H1 (cell line): ENCODE data around the gene SNX3. TPM values are rescaled to one million over a fixed set of nuclear protein-coding genes. Genes with fewer than 3 reads are reported as not detected.

Experiments
- CTCF ChIA-PET: fragments of 300-600 bp; sonication (Branson Sonifier 250); formaldehyde crosslinking; loops from one replicate; lab custom pipeline; 2021; ENCODE audit not compliant: partially characterized antibody; lab: Charles Lee
- POLR2A ChIA-PET: fragments of 300-600 bp; sonication (Branson Sonifier 250); formaldehyde crosslinking; loops from one replicate; lab custom pipeline; 2021; ENCODE audit warnings: inconsistent platforms; ENCODE audit not compliant: partially characterized antibody; lab: Charles Lee
- DNase-seq, 2 experiments: peaks; one replicate each; pipeline versions ENCODE4 v3.0.0 to v3.0.0-alpha.2; 2010 to 2022; ENCODE audit warnings: low spot score in 2 of 2, low read depth in 1 of 2, mixed read lengths in 1 of 2
- FAIRE-seq: peaks from 2 replicates; lab custom pipeline; 2011; peaks lifted over from hg19 to GRCh38; lab: Jason Lieb, UNC
- H2AFZ ChIP-seq: 2 replicates; pipeline ENCODE4 v1.8.1; 2012; ENCODE audit warnings: low read length, inconsistent platforms
- H2AK5ac ChIP-seq: 2 replicates; pipeline ENCODE4 v1.6.1; 2013; ENCODE audit warnings: low read depth, low read length
- H2BK120ac ChIP-seq: replicated peaks from 2 replicates; pipeline ENCODE3; 2013; ENCODE audit warnings: low read depth, low read length, inconsistent platforms
- H2BK12ac ChIP-seq: 2 replicates; pipeline ENCODE4 v1.6.1; 2013; ENCODE audit warnings: low read depth, low read length
- H2BK15ac ChIP-seq: 2 replicates; pipeline ENCODE4 v1.6.1; 2013; ENCODE audit warnings: low read length
- H2BK20ac ChIP-seq: 2 replicates; pipeline ENCODE4 v1.6.1; 2013; ENCODE audit warnings: low read length
- H2BK5ac ChIP-seq: 2 replicates; pipeline ENCODE4 v1.6.1; 2013; ENCODE audit warnings: low read depth, low read length
- H3K14ac ChIP-seq: 2 replicates; pipeline ENCODE4 v1.6.1; 2013; ENCODE audit warnings: inconsistent platforms; ENCODE audit not compliant: insufficient read length
- H3K18ac ChIP-seq: 2 replicates; pipeline ENCODE4 v1.6.1; 2013; ENCODE audit warnings: low read length; ENCODE audit errors: extremely low read depth
- H3K23ac ChIP-seq: 2 replicates; pipeline ENCODE4 v1.6.1; 2013; ENCODE audit warnings: inconsistent platforms; ENCODE audit not compliant: insufficient read length
- H3K23me2 ChIP-seq: 2 replicates; pipeline ENCODE4 v1.6.1; 2013; ENCODE audit warnings: low read depth, low read length
- H3K27ac ChIP-seq: 2 replicates; pipeline ENCODE4 v1.6.1; 2011; ENCODE audit warnings: low read depth, low read length, inconsistent platforms
- H3K27me3 ChIP-seq, 4 experiments: replicated peaks in 1 of 4; 1 replicate in 1 of 4; 2 replicates in 3 of 4; pipeline versions ENCODE4 v1.6.1 to v1.8.1; 2011 to 2013; ENCODE audit warnings: low read length in 3 of 4, mild to moderate bottlenecking in 3 of 4, inconsistent platforms in 2 of 4, mixed read lengths in 2 of 4, moderate library complexity in 1 of 4; ENCODE audit not compliant: control insufficient read depth in 3 of 4, insufficient read depth in 3 of 4; ENCODE audit errors: extremely low read depth in 1 of 4
- H3K36me3 ChIP-seq, 4 experiments: 2 replicates each; pipeline versions ENCODE4 v1.6.1 to v1.8.1; 2011 to 2013; ENCODE audit warnings: mild to moderate bottlenecking in 4 of 4, low read length in 3 of 4, moderate library complexity in 2 of 4, control low read depth in 1 of 4, inconsistent platforms in 1 of 4; ENCODE audit not compliant: insufficient read depth in 4 of 4, control insufficient read depth in 2 of 4
- H3K4ac ChIP-seq: replicated peaks from 2 replicates; pipeline ENCODE3; 2013; ENCODE audit warnings: low read length, low read depth, mixed read lengths, inconsistent platforms; ENCODE audit not compliant: insufficient read length
- H3K4me1 ChIP-seq, 4 experiments: replicated peaks in 1 of 4; 1 replicate in 1 of 4; 2 replicates in 3 of 4; pipeline versions ENCODE4 v1.6.1 to v1.8.1; 2011 to 2013; ENCODE audit warnings: low read length in 3 of 4, inconsistent platforms in 2 of 4, mixed read lengths in 1 of 4; ENCODE audit not compliant: insufficient read depth in 4 of 4, control insufficient read depth in 3 of 4
- H3K4me2 ChIP-seq, 2 experiments: 2 replicates each; pipeline versions ENCODE4 v1.6.1 to v1.8.1; 2011 to 2013; ENCODE audit warnings: low read depth in 2 of 2, low read length in 2 of 2, control low read depth in 1 of 2, inconsistent platforms in 1 of 2, mild to moderate bottlenecking in 1 of 2; ENCODE audit not compliant: insufficient read depth in 1 of 2
- H3K4me3 ChIP-seq, 4 experiments: fragments of 200-600, 300-600 bp in 1 of 4; sonication (generic), shearing (Covaris generic), sonication (Bioruptor Twin) in 1 of 4; 2 replicates each; pipeline versions ENCODE4 v1.5.1 to v1.8.1; 2011 to 2016; ENCODE audit warnings: low read length in 4 of 4, low read depth in 3 of 4, control low read depth in 2 of 4, inconsistent platforms in 2 of 4, mild to moderate bottlenecking in 2 of 4, mixed read lengths in 1 of 4, moderate library complexity in 1 of 4; ENCODE audit not compliant: insufficient read depth in 2 of 4; ENCODE audit errors: extremely low read depth in 1 of 4
- H3K56ac ChIP-seq: replicated peaks from 2 replicates; pipeline ENCODE3; 2013; ENCODE audit warnings: low read depth, mild to moderate bottlenecking, mixed read lengths, low read length, inconsistent platforms; ENCODE audit not compliant: insufficient read length
- H3K79me1 ChIP-seq: 2 replicates; pipeline ENCODE4 v1.6.1; 2013; ENCODE audit warnings: low read depth, low read length, control low read depth
- H3K79me2 ChIP-seq, 2 experiments: 2 replicates each; pipeline versions ENCODE4 v1.6.1 to v1.8.1; 2012 to 2013; ENCODE audit warnings: low read length in 2 of 2, mild to moderate bottlenecking in 2 of 2, inconsistent platforms in 1 of 2; ENCODE audit not compliant: insufficient read depth in 2 of 2, control insufficient read depth in 1 of 2
- H3K9ac ChIP-seq, 4 experiments: replicated peaks in 1 of 4; 1 replicate in 1 of 4; 2 replicates in 3 of 4; pipeline versions ENCODE4 v1.6.1 to v1.8.1; 2011 to 2013; ENCODE audit warnings: low read depth in 3 of 4, low read length in 3 of 4, control low read depth in 2 of 4, mild to moderate bottlenecking in 2 of 4, moderate library complexity in 2 of 4, inconsistent platforms in 1 of 4; ENCODE audit errors: extremely low read depth in 1 of 4
- H3K9me3 ChIP-seq, 2 experiments: 2 replicates each; pipeline versions ENCODE4 v1.6.1 to v1.8.1; 2012 to 2013; ENCODE audit warnings: mild to moderate bottlenecking in 2 of 2, moderate library complexity in 2 of 2, control low read depth in 1 of 2, inconsistent platforms in 1 of 2, low read depth in 1 of 2, low read length in 1 of 2, mixed read lengths in 1 of 2; ENCODE audit not compliant: insufficient read depth in 2 of 2
- H4K20me1 ChIP-seq, 2 experiments: replicated peaks in 1 of 2; 2 replicates each; pipeline versions ENCODE3 to v1.8.1; 2011 to 2013; ENCODE audit warnings: inconsistent platforms in 2 of 2, low read length in 2 of 2, mild to moderate bottlenecking in 1 of 2; ENCODE audit not compliant: insufficient read depth in 2 of 2, control insufficient read depth in 1 of 2
- H4K5ac ChIP-seq: 2 replicates; pipeline ENCODE4 v1.6.1; 2013; ENCODE audit warnings: low read length, low read depth, mixed read lengths, inconsistent platforms; ENCODE audit not compliant: insufficient read length
- H4K8ac ChIP-seq: 2 replicates; pipeline ENCODE4 v1.8.0; 2013; ENCODE audit warnings: mild to moderate bottlenecking, moderate library complexity, low read length, inconsistent platforms; ENCODE audit not compliant: insufficient read depth; ENCODE audit errors: extremely low read depth
- H4K91ac ChIP-seq: replicated peaks from 2 replicates; pipeline ENCODE3; 2013; ENCODE audit warnings: low read length, mixed read lengths, inconsistent platforms; ENCODE audit not compliant: insufficient read length
- TAF7 ChIP-seq: optimal IDR thresholded peaks from 2 replicates; pipeline ENCODE3; 2011; ENCODE audit warnings: low read depth, mild to moderate bottlenecking, inconsistent platforms, low read length, moderate library complexity, borderline replicate concordance
- WGBS, 2 experiments: shearing (Covaris generic) in 1 of 2; methylation state at CpG; one replicate each; pipeline versions ENCODE4 v1.1.6 to v1.1.7; 2013 to 2015; ENCODE audit warnings: low lambda C conversion rate in 2 of 2, mixed read lengths in 2 of 2, inconsistent platforms in 1 of 2, low coverage in 1 of 2, missing lambda C conversion rate in 1 of 2; ENCODE audit not compliant: insufficient replicate concordance in 2 of 2, insufficient coverage in 1 of 2, insufficient read length in 1 of 2; ENCODE audit errors: extremely low coverage in 1 of 2, missing lambda C conversion rate in 1 of 2; 5-methylcytosine and 5-hydroxymethylcytosine counted together
- polyA plus RNA-seq, 7 experiments: library from polyadenylated mRNA; depleted of rRNA in 3 of 7; stranded (reverse) in 5 of 7; unstranded in 2 of 7; fragments of >200 nt in 5 of 7; fragments of 200-250 nt in 2 of 7; gene quantifications; 1 replicate in 5 of 7; 2 replicates in 1 of 7; 4 replicates in 1 of 7; pipeline versions ENCODE4 v1.2.1 to v1.2.3, GENCODE V29; 2011 to 2013; ENCODE audit warnings: missing spikeins in 2 of 7, mixed read lengths in 2 of 7
- total RNA-seq: library from RNA; stranded (reverse); fragmentation: NEBNext Ultra II Directional; extraction: Animal tissue kit (Norgen Biotek cat#: 25700); gene quantifications from 2 replicates; pipeline ENCODE4 v1.2.1, GENCODE V29; 2021
- TF ChIP-seq, protein P1 (sequence below): IDR thresholded peaks from 2 replicates; pipeline ENCODE4 v1.6.1; 2011; ENCODE audit warnings: low read length, improper control_type of control experiment

Gene SNX3
- total and polyA plus RNA-seq, 2 of the 8 experiments (the other 6 are each of a cell fraction or from before 2014, with no cell fraction given) = 72.5 to 150 TPM

- H3K27me3 ChIP-seq = peaks cover 97 to 100% (median 99%) of the 10 kb centered on the region in 4 experiments
- no peak for DNase-seq
- no peak overlapping the region for H3K9ac ChIP-seq
- peaks cover 12 to 52% (median 31%) of the 10 kb centered on the region in 4 experiments for H3K4me1 ChIP-seq
- H2BK20ac ChIP-seq = no peak overlapping the region
- peak overlapping the region; percentile 16 to 49 (median 34); a peak in 7 of 8 replicates for H3K4me3 ChIP-seq
- CTCF ChIA-PET = interaction anchor here (0.8 to 10.8 kb wide), 12 partner anchors 9 to 328 kb away, joined by 3 to 85 read pairs (median 6); no protein-coding TSS in a partner anchor
- no peaks in the 10 kb centered on the region for H3K79me2 ChIP-seq
- no peak overlapping the region for H3K27ac ChIP-seq
- no peak overlapping the region for H4K91ac ChIP-seq
- peaks cover 7% of the 10 kb centered on the region; the same call in 1 of the 2 replicates for H3K23me2 ChIP-seq
- WGBS, 2 experiments = 1% methylated on average over 17 of the region's 17 CpGs; no CpG with 5 or more reads in 1 of the 2 experiments
- no peak overlapping the region for H4K5ac ChIP-seq
- H2BK12ac ChIP-seq = peak overlapping the region; percentile 19; the same call in 1 of the 2 replicates
- no peak overlapping the region for H2BK15ac ChIP-seq
- no peak overlapping the region for H3K23ac ChIP-seq
- peaks cover 20 to 29% of the 10 kb centered on the region in 2 experiments for H4K20me1 ChIP-seq
- TF ChIP-seq, protein P1, sequence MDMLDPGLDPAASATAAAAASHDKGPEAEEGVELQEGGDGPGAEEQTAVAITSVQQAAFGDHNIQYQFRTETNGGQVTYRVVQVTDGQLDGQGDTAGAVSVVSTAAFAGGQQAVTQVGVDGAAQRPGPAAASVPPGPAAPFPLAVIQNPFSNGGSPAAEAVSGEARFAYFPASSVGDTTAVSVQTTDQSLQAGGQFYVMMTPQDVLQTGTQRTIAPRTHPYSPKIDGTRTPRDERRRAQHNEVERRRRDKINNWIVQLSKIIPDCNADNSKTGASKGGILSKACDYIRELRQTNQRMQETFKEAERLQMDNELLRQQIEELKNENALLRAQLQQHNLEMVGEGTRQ = peak; percentile 4; the same call in 1 of the 2 replicates
- no peak for TF ChIP-seq TAF7
- H3K4me2 ChIP-seq = peak overlapping the region; percentile 76 to 83
- H3K56ac ChIP-seq = no peak overlapping the region
- no peak overlapping the region for H2BK120ac ChIP-seq
- H4K8ac ChIP-seq = no peak overlapping the region; the same call in 1 of the 2 replicates
- H3K79me1 ChIP-seq = no peaks in the 10 kb centered on the region
- H3K14ac ChIP-seq = no peak overlapping the region
- no peaks in the 10 kb centered on the region for H3K9me3 ChIP-seq
- POLR2A ChIA-PET = interaction anchor here (0.6 to 1.6 kb wide), 5 partner anchors 10 to 47 kb away, joined by 3 to 6 read pairs (median 3); no protein-coding TSS in a partner anchor
- H3K36me3 ChIP-seq = peaks cover 0 to 5% (median 0%) of the 10 kb centered on the region in 4 experiments; a peak in 1 of 8 replicates
- H2BK5ac ChIP-seq = no peak overlapping the region
- FAIRE-seq = no peak
- no peak overlapping the region for H2AFZ ChIP-seq
- no peak overlapping the region for H3K4ac ChIP-seq
- no peak overlapping the region for H2AK5ac ChIP-seq
- peak overlapping the region; percentile 24; the same call in 1 of the 2 replicates for H3K18ac ChIP-seq
These were observed 96.4 kb downstream of the SNX3 start for GRCh38 chr6:108164543-108164814.
